Fibroblast of mammary gland (primary cell): ENCODE measurements around the gene SLC51B.

Experiments
- DNase-seq: peaks from one replicate; pipeline ENCODE4 v3.0.0-alpha.2; 2010; ENCODE audit warnings: low read depth
- H3K4me3 ChIP-seq: 2 replicates; pipeline ENCODE4 v1.5.1; 2011; ENCODE audit warnings: low read depth, mild to moderate bottlenecking, low read length, moderate library complexity; ENCODE audit not compliant: control insufficient read depth
- TF ChIP-seq, protein P1 (sequence below): conservative IDR thresholded peaks from 2 replicates; pipeline ENCODE4 v1.5.1; 2011; ENCODE audit warnings: low read depth, low read length, inconsistent platforms; ENCODE audit not compliant: control insufficient read depth, insufficient read depth

SLC51B gene

DNA sequence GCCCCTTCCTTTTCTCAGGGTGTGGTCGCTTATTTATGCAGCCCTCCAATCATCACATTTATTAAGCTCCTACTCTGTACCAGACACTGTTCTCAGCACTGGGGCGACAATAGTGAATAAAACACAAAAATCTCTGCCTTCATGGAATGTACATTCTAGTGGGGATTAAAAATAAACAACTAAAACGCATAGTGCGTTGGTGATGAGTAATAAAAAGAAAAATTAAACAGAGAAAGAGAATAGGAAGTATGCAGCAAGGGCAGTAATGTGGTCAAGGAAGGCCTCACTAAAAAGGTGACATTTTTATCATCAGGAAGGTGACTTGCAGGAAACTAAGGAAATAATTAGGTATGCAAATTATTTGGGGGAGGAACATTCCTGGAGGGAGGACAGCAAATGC lies 5.1 kb downstream of the SLC51B start:
- H3K4me3 ChIP-seq, result no peak overlapping the region
- TF ChIP-seq, protein P1, sequence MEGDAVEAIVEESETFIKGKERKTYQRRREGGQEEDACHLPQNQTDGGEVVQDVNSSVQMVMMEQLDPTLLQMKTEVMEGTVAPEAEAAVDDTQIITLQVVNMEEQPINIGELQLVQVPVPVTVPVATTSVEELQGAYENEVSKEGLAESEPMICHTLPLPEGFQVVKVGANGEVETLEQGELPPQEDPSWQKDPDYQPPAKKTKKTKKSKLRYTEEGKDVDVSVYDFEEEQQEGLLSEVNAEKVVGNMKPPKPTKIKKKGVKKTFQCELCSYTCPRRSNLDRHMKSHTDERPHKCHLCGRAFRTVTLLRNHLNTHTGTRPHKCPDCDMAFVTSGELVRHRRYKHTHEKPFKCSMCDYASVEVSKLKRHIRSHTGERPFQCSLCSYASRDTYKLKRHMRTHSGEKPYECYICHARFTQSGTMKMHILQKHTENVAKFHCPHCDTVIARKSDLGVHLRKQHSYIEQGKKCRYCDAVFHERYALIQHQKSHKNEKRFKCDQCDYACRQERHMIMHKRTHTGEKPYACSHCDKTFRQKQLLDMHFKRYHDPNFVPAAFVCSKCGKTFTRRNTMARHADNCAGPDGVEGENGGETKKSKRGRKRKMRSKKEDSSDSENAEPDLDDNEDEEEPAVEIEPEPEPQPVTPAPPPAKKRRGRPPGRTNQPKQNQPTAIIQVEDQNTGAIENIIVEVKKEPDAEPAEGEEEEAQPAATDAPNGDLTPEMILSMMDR, result no peak
- no peak for DNase-seq

DNA sequence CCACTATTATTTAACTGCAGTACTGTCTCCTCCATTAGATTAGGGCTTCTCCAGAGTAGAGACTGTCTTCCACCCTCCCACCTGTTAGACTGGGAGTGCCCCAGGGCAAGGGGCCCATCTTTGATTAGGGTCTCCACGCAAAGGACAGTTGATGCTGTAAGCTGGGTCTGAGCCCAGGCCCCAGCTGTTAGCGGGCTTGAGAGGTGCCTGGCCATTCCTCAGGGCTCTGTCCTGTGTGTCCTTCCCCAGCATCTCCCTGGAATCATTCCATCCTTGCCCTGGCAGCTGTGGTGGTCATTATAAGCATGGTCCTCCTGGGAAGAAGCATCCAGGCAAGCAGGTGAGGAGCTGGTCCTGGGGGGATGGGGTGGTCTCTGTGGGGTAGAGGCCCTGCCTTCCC lies 6.1 kb downstream of the SLC51B start:
- H3K4me3 ChIP-seq, result no peak overlapping the region
- DNase-seq, result no peak
- TF ChIP-seq, protein P1, result no peak

GRCh38 chr15:65052956-65053355 lies 7.8 kb downstream of the SLC51B start:
- H3K4me3 ChIP-seq, result no peak overlapping the region
- DNase-seq, result no peak
- TF ChIP-seq, protein P1, result no peak

DNA sequence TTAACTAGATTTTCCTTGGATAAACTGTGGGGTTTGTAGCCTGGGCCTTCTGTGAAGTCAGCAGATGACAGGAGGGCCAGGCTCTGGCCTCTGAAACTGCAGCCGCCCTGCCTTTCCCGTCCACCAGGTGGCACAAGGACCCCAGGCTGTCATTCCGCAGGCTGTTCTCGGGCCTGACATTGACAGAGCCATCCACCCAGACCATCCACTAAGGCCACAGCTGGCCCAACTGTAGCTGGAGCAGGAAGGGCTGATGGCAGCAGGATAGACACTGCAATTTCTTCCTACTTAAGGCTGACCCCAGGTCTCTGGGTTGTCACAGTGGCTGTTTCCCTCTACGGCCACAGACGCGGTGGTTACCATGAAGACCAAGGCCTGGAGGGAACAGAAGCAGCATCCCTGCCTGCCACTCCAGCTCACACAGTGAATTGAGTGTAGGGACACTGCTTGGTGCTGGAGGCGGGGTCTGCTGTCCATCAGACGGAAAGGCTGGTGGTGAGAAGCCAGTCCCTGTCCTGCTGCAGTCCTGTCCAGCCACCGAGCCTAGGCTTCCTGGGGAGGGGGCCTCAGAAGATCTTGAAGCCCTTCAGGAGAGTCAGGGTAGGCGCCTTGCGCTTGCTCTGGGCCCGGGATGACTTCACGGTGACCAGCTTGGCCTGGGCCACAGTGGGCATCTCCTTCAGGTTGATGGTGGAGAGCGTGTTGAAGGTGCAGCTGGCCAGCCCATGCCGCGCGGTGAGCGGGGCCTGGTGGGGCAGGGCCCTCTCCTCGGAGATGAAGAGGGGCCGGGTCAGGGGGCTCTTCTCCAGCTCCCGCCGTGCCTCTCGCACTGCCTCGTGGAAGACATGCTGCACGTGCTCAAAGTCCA lies 9.4 kb downstream of the SLC51B start:
- TF ChIP-seq, protein P1, result peak; percentile 94
- DNase-seq, result peak; percentile 64
- no peak overlapping the region for H3K4me3 ChIP-seq

- DNase-seq, result no peak
- no peak overlapping the region for H3K4me3 ChIP-seq
- TF ChIP-seq, protein P1, result no peak
These were observed 10.1 kb downstream of the SLC51B start for GRCh38 chr15:65055201-65055870.

GRCh38 chr15:65056106-65056505 lies 10.9 kb downstream of the SLC51B start:
- DNase-seq, result no peak
- no peak overlapping the region for H3K4me3 ChIP-seq
- TF ChIP-seq, protein P1, result no peak
